WTC11 (cell line): ENCODE results near the gene LZTR1. TPM values are rescaled to one million over a fixed set of nuclear protein-coding genes. Genes with fewer than 3 reads are reported as not detected.

Experiments
- ATAC-seq: fragments of 200-7000 bp; cut with Tn5 transposase; 2 replicates; pipeline ENCODE4 v1.10.0; 2021; ENCODE audit warnings: mild to moderate bottlenecking, moderate library complexity
- CTCF ChIA-PET: fragments of 300-600 bp; sonication (Branson Sonifier 250); formaldehyde crosslinking; loops from one replicate; lab custom pipeline; 2021; ENCODE audit warnings: antibody characterized with exemption; lab: Charles Lee
- POLR2A ChIA-PET: fragments of 350-600 bp; sonication (Branson Sonifier 250); formaldehyde crosslinking; loops from one replicate; lab custom pipeline; 2021; ENCODE audit warnings: antibody characterized with exemption; lab: Charles Lee
- DNase-seq: peaks from one replicate; pipeline ENCODE4 v3.0.0; 2021; ENCODE audit warnings: low spot score
- H3K27ac Mint-ChIP-seq: 2 replicates; pipeline ENCODE4 v1.8.0; 2021; ENCODE audit warnings: mixed read lengths
- H3K27me3 Mint-ChIP-seq: 2 replicates; pipeline ENCODE4 v1.8.0; 2021; ENCODE audit warnings: low read depth, mild to moderate bottlenecking, moderate library complexity, mixed read lengths
- H3K36me3 Mint-ChIP-seq: 2 replicates; pipeline ENCODE4 v1.8.0; 2021; ENCODE audit warnings: mixed read lengths
- H3K4me1 Mint-ChIP-seq: 2 replicates; pipeline ENCODE4 v1.8.0; 2022; ENCODE audit warnings: mixed read lengths
- H3K4me3 Mint-ChIP-seq: 2 replicates; pipeline ENCODE4 v1.8.0; 2021; ENCODE audit warnings: mild to moderate bottlenecking, moderate library complexity, mixed read lengths
- H3K9me3 Mint-ChIP-seq: 2 replicates; pipeline ENCODE4 v1.8.0; 2021; ENCODE audit warnings: mixed read lengths
- ATF2 ChIP-seq: sonication (generic); formaldehyde crosslinking; IDR thresholded peaks from 2 replicates; pipeline ENCODE4 v1.8.1; 2022; ENCODE audit warnings: low read depth, missing genetic modification reagents, borderline replicate concordance
- ATF3 ChIP-seq: sonication (generic); formaldehyde crosslinking; conservative IDR thresholded peaks from 2 replicates; pipeline ENCODE4 v1.8.1; 2022; ENCODE audit warnings: mild to moderate bottlenecking, missing genetic modification reagents
- CREB1 ChIP-seq: sonication (generic); formaldehyde crosslinking; IDR thresholded peaks from 2 replicates; pipeline ENCODE4 v1.8.0; 2023; ENCODE audit warnings: mild to moderate bottlenecking, missing genetic modification reagents
- CREM ChIP-seq: sonication (generic); formaldehyde crosslinking; IDR thresholded peaks from 2 replicates; pipeline ENCODE4 v1.8.1; 2022; ENCODE audit warnings: mild to moderate bottlenecking, missing genetic modification reagents, moderate library complexity
- CTCF ChIP-seq: fragments of 200-600 bp; IDR thresholded peaks from 2 replicates; pipeline ENCODE4 v1.8.0; 2022; ENCODE audit warnings: antibody characterized with exemption
- EMX1 ChIP-seq: fragments of 250-450 bp; sonication (Bioruptor Pico); IDR thresholded peaks from 2 replicates; pipeline ENCODE4 v1.8.0; 2021; ENCODE audit warnings: mild to moderate bottlenecking
- ETV6 ChIP-seq: sonication (generic); formaldehyde crosslinking; IDR thresholded peaks from 2 replicates; pipeline ENCODE4 v1.8.1; 2022; ENCODE audit warnings: mild to moderate bottlenecking, missing genetic modification reagents
- FOXP1 ChIP-seq: sonication (generic); formaldehyde crosslinking; IDR thresholded peaks from 2 replicates; pipeline ENCODE4 v1.8.0; 2022; ENCODE audit warnings: missing genetic modification reagents, mild to moderate bottlenecking, moderate library complexity, borderline replicate concordance
- FOXP4 ChIP-seq: sonication (generic); formaldehyde crosslinking; IDR thresholded peaks from 2 replicates; pipeline ENCODE4 v1.8.0; 2022; ENCODE audit warnings: mild to moderate bottlenecking, missing genetic modification reagents
- IRF1 ChIP-seq: sonication (generic); formaldehyde crosslinking; IDR thresholded peaks from 2 replicates; pipeline ENCODE4 v1.8.0; 2023; ENCODE audit warnings: missing genetic modification reagents
- JAZF1 ChIP-seq: fragments of 250-450 bp; sonication (Bioruptor Pico); IDR thresholded peaks from 2 replicates; pipeline ENCODE4 v1.9.0; 2021; ENCODE audit warnings: moderate library complexity, mild to moderate bottlenecking, inconsistent platforms
- MXD4 ChIP-seq: fragments of 250-450 bp; sonication (Bioruptor Pico); IDR thresholded peaks from 2 replicates; pipeline ENCODE4 v1.8.0; 2021; ENCODE audit warnings: mild to moderate bottlenecking, moderate library complexity, borderline replicate concordance
- MYBL2 ChIP-seq: sonication (generic); formaldehyde crosslinking; IDR thresholded peaks from 2 replicates; pipeline ENCODE4 v1.8.1; 2023; ENCODE audit warnings: mild to moderate bottlenecking, moderate library complexity, missing genetic modification reagents
- NFYB ChIP-seq: sonication (generic); formaldehyde crosslinking; conservative IDR thresholded peaks from 2 replicates; pipeline ENCODE4 v1.8.0; 2022; ENCODE audit warnings: low read depth, missing genetic modification reagents
- PRRX2 ChIP-seq: fragments of 250-450 bp; sonication (Bioruptor Pico); IDR thresholded peaks from 2 replicates; pipeline ENCODE4 v1.8.0; 2021; ENCODE audit warnings: mild to moderate bottlenecking
- RELA ChIP-seq: sonication (generic); formaldehyde crosslinking; IDR thresholded peaks from 2 replicates; pipeline ENCODE4 v1.8.1; 2022; ENCODE audit warnings: missing genetic modification reagents, mild to moderate bottlenecking, borderline replicate concordance
- SMAD4 ChIP-seq: sonication (generic); formaldehyde crosslinking; IDR thresholded peaks from 2 replicates; pipeline ENCODE4 v1.8.0; 2022; ENCODE audit warnings: mild to moderate bottlenecking, missing genetic modification reagents
- TEAD4 ChIP-seq: sonication (generic); formaldehyde crosslinking; IDR thresholded peaks from 2 replicates; pipeline ENCODE4 v1.8.0; 2022; ENCODE audit warnings: mild to moderate bottlenecking, missing genetic modification reagents
- ZBTB21 ChIP-seq: sonication (generic); formaldehyde crosslinking; IDR thresholded peaks from 2 replicates; pipeline ENCODE4 v1.8.1; 2023; ENCODE audit warnings: mild to moderate bottlenecking, missing genetic modification reagents, borderline replicate concordance
- ZNF263 ChIP-seq: sonication (generic); formaldehyde crosslinking; IDR thresholded peaks from 2 replicates; pipeline ENCODE4 v1.8.1; 2022; ENCODE audit warnings: low read depth, mild to moderate bottlenecking, moderate library complexity, missing genetic modification reagents
- total RNA-seq: library from RNA; stranded (reverse); gene quantifications from 3 replicates; pipeline ENCODE4 v1.2.3, GENCODE V29; 2021
- TF ChIP-seq, protein P1 (sequence below): sonication (generic); formaldehyde crosslinking; IDR thresholded peaks from 2 replicates; pipeline ENCODE4 v1.8.0; 2022; ENCODE audit warnings: missing genetic modification reagents
- TF ChIP-seq, protein P2 (sequence below): sonication (generic); formaldehyde crosslinking; IDR thresholded peaks from 2 replicates; pipeline ENCODE4 v1.8.1; 2023; ENCODE audit warnings: mild to moderate bottlenecking, moderate library complexity, missing genetic modification reagents

The LZTR1 gene
- total RNA-seq, 1 experiment from 2014 or later = 38.3 TPM

DNA sequence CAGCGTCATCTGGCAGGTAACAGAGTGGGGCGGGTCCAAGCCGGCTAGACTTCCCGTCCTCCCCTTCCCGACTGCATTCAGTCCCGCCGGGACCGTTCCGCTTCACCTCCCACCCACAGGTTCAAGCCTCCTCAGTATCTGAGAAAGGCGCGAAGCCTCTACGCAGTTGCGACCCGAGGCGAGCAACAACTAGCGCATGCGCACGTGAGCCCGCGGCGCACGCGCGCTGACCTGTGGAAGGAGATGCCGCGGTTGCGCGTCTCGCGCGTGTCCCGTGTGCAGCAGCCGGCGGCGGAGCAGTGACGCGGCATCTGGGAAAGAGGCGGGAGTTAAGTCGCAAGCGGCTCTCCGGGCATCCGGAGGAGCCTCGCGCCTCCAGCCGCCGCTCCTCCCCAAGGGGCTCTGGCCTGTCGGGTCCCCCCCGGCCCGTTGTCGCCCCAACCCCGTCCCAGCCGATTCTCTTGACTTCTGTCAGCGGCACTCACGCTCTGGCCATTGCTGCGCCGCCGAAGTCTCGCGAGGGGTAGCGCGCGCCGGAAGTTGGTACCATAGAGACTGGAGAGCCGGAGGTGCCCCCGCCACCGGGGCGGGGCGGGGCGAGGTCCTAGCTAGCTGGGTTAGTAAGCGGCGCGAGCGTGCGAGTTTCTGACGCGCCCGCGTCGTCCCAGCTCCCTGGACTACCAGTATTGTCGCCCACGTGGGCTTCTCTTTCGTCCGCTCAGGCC, 19.7 kb downstream of the LZTR1 start, which contains the start of gene THAP7 (continued):
- TF ChIP-seq SMAD4 (no peak), ETV6 (CRISPR knock-in tag) (peak; percentile 84), RELA (CRISPR knock-in tag) (peak; percentile 47; the same call in 1 of the 2 replicates), MYBL2 (peak; percentile 76), NFYB (0 out of 2 replicates have a peak, but pooled peaks have one; percentile 26), ATF3 (CRISPR knock-in tag) (no peak), CREB1 (CRISPR knock-in tag) (peak; percentile 73; the same call in 1 of the 2 replicates), MXD4 (CRISPR knock-in tag) (no peak), CREM (CRISPR knock-in tag) (peak; percentile 62), EMX1 (no peak), ZBTB21 (CRISPR knock-in tag) (no peak), FOXP1 (CRISPR knock-in tag) (peak; percentile 80), FOXP4 (CRISPR knock-in tag) (peak; percentile 79; the same call in 1 of the 2 replicates)
- TF ChIP-seq, protein P1, sequence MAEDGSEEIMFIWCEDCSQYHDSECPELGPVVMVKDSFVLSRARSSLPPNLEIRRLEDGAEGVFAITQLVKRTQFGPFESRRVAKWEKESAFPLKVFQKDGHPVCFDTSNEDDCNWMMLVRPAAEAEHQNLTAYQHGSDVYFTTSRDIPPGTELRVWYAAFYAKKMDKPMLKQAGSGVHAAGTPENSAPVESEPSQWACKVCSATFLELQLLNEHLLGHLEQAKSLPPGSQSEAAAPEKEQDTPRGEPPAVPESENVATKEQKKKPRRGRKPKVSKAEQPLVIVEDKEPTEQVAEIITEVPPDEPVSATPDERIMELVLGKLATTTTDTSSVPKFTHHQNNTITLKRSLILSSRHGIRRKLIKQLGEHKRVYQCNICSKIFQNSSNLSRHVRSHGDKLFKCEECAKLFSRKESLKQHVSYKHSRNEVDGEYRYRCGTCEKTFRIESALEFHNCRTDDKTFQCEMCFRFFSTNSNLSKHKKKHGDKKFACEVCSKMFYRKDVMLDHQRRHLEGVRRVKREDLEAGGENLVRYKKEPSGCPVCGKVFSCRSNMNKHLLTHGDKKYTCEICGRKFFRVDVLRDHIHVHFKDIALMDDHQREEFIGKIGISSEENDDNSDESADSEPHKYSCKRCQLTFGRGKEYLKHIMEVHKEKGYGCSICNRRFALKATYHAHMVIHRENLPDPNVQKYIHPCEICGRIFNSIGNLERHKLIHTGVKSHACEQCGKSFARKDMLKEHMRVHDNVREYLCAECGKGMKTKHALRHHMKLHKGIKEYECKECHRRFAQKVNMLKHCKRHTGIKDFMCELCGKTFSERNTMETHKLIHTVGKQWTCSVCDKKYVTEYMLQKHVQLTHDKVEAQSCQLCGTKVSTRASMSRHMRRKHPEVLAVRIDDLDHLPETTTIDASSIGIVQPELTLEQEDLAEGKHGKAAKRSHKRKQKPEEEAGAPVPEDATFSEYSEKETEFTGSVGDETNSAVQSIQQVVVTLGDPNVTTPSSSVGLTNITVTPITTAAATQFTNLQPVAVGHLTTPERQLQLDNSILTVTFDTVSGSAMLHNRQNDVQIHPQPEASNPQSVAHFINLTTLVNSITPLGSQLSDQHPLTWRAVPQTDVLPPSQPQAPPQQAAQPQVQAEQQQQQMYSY = 0 out of 2 replicates have a peak, but pooled peaks have one; percentile 7
- TF ChIP-seq, protein P2, sequence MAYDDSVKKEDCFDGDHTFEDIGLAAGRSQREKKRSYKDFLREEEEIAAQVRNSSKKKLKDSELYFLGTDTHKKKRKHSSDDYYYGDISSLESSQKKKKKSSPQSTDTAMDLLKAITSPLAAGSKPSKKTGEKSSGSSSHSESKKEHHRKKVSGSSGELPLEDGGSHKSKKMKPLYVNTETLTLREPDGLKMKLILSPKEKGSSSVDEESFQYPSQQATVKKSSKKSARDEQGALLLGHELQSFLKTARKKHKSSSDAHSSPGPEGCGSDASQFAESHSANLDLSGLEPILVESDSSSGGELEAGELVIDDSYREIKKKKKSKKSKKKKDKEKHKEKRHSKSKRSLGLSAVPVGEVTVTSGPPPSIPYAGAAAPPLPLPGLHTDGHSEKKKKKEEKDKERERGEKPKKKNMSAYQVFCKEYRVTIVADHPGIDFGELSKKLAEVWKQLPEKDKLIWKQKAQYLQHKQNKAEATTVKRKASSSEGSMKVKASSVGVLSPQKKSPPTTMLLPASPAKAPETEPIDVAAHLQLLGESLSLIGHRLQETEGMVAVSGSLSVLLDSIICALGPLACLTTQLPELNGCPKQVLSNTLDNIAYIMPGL = peak; percentile 20; the same call in 1 of the 2 replicates

DNA sequence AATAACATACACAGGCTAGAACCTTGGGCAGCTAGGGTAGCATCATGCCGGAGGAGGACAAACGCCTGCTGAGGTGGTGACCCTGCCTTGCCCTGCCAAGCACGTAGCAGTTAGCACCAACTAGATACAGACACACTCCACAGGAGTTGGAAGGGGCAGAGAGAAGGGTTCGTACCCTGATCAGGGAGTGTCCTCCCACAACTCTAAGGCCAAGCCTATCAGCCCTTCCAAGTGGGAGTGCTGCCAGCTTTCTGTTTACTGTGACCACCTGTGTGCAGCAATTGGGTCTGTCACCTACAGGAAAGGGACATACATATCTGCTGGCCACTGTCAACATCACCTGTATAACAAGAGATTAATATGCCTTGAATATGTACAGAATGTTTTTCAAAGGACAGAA, 21.7 kb downstream of the LZTR1 start:
- Mint-ChIP-seq H3K36me3 (no peaks in the 10 kb centered on the region), H3K4me3 (peak overlapping the region; percentile 87), H3K9me3 (no peaks in the 10 kb centered on the region), H3K4me1 (peaks cover 18% of the 10 kb centered on the region), H3K27ac (no peak overlapping the region), H3K27me3 (no peaks in the 10 kb centered on the region)
- CTCF ChIA-PET = interaction anchor here (2.4 kb wide), 1 partner anchor 17 kb away, joined by 19 read pairs; no protein-coding TSS in a partner anchor
- no peak for ATAC-seq
- POLR2A ChIA-PET = interaction anchor here (1.2 kb wide), 2 partner anchors 22 to 24 kb away, joined by 4 to 5 read pairs; partner anchors contain the start of gene LZTR1
- no peak for DNase-seq
- TF ChIP-seq ZBTB21 (CRISPR knock-in tag) (no peak), FOXP4 (CRISPR knock-in tag) (no peak), ZNF263 (CRISPR knock-in tag) (no peak), IRF1 (no peak), JAZF1 (CRISPR knock-in tag) (no peak), PRRX2 (no peak), CTCF (no peak), ATF2 (CRISPR knock-in tag) (no peak), TEAD4 (CRISPR knock-in tag) (no peak)
